ENCODE measurements around the gene HSPBP1.

The HSPBP1 gene

DNA sequence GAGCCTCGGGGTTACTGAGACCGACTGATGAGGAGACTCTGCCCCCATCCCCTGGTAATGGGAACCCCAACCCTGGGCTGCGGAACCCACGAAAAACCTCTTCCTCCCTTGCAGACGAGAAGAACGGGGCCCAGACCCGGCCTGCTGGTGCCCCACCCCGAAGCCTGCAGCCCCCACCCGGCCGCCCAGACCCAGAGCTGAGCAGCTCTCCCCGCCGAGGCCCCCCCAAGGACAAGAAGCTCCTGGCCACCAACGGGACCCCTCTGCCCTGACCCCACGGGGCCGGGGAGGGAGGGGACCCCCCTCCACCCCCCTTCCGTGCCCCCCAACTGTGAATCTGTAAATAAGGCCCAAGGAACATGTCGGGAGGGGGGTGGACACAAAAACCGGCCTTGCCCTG, 31.9 kb upstream of the HSPBP1 start:
- TF ChIP-seq EZH2 (IDR thresholded peaks at IDR 0.05; ENCODE audit: borderline replicate concordance, low read length) = no peak
- TF ChIP-seq, protein P1, sequence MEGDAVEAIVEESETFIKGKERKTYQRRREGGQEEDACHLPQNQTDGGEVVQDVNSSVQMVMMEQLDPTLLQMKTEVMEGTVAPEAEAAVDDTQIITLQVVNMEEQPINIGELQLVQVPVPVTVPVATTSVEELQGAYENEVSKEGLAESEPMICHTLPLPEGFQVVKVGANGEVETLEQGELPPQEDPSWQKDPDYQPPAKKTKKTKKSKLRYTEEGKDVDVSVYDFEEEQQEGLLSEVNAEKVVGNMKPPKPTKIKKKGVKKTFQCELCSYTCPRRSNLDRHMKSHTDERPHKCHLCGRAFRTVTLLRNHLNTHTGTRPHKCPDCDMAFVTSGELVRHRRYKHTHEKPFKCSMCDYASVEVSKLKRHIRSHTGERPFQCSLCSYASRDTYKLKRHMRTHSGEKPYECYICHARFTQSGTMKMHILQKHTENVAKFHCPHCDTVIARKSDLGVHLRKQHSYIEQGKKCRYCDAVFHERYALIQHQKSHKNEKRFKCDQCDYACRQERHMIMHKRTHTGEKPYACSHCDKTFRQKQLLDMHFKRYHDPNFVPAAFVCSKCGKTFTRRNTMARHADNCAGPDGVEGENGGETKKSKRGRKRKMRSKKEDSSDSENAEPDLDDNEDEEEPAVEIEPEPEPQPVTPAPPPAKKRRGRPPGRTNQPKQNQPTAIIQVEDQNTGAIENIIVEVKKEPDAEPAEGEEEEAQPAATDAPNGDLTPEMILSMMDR (IDR thresholded peaks at IDR 0.05; ENCODE audit: low read length) = no peak
- Histone ChIP-seq H3K9me3 (ENCODE audit: low read length) (no peaks in the 10 kb centered on the region), H3K4me2 (ENCODE audit: low read length) (no peak overlapping the region), H3F3A (ENCODE audit: insufficient read depth, low read length) (no peaks in the 10 kb centered on the region), H3K27ac (ENCODE audit: low read depth, low read length, poor library complexity, severe bottlenecking) (no peak overlapping the region), H3K4me3 (ENCODE audit: low read depth, low read length, poor library complexity, severe bottlenecking) (no peak overlapping the region), H3K4me1 (ENCODE audit: insufficient read depth, low read length, severe bottlenecking) (peaks cover 23% of the 10 kb centered on the region), H3K27me3 (ENCODE audit: insufficient read depth, low read length) (no peaks in the 10 kb centered on the region), H3K36me3 (ENCODE audit: insufficient read depth, low read length) (peaks cover 14% of the 10 kb centered on the region), H4K20me1 (ENCODE audit: insufficient read depth, low read length) (no peaks in the 10 kb centered on the region), H3K79me2 (ENCODE audit: insufficient read depth, low read length) (no peaks in the 10 kb centered on the region), H2AFZ (ENCODE audit: low read length) (no peak overlapping the region), H3K9me2 (ENCODE audit: low read depth, low read length) (no peaks in the 10 kb centered on the region), H3K9ac (ENCODE audit: low read length) (no peak overlapping the region)

DNA sequence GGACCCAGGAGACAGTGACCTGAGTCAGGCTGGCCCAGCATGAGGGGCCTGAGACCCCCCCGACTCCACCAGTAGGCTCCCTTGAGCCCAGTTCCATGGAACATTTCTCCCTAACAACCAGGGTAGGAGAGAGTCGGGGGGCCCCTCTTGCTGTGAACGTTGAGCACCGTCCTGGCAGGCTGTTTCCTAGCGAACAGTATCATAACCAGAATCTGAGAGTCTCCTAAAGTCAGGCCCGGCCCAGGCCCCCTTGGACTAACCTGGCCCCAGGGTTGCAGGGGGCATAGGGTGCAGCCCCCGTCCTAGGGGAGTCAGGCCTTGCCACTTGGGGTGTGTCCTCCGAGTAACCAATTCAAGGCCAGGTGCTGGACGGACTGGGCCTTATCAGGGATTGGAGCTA, 31.5 kb upstream of the HSPBP1 start:
- Histone ChIP-seq H3K79me2 (ENCODE audit: insufficient read depth, low read length) (no peaks in the 10 kb centered on the region), H3K27ac (ENCODE audit: low read depth, low read length, poor library complexity, severe bottlenecking) (no peak overlapping the region), H4K20me1 (ENCODE audit: insufficient read depth, low read length) (no peaks in the 10 kb centered on the region), H3K9me3 (ENCODE audit: low read length) (no peaks in the 10 kb centered on the region), H3K4me1 (ENCODE audit: insufficient read depth, low read length, severe bottlenecking) (peaks cover 23% of the 10 kb centered on the region), H3K4me2 (ENCODE audit: low read length) (no peak overlapping the region), H3K36me3 (ENCODE audit: insufficient read depth, low read length) (peaks cover 18% of the 10 kb centered on the region), H2AFZ (ENCODE audit: low read length) (no peak overlapping the region), H3K27me3 (ENCODE audit: insufficient read depth, low read length) (no peaks in the 10 kb centered on the region), H3K9ac (ENCODE audit: low read length) (no peak overlapping the region), H3K4me3 (ENCODE audit: low read depth, low read length, poor library complexity, severe bottlenecking) (no peak overlapping the region), H3F3A (ENCODE audit: insufficient read depth, low read length) (no peaks in the 10 kb centered on the region), H3K9me2 (ENCODE audit: low read depth, low read length) (no peaks in the 10 kb centered on the region)
- TF ChIP-seq EZH2 (IDR thresholded peaks at IDR 0.05; ENCODE audit: borderline replicate concordance, low read length) = no peak
- TF ChIP-seq, protein P1 (IDR thresholded peaks at IDR 0.05; ENCODE audit: low read length) = no peak

DNA sequence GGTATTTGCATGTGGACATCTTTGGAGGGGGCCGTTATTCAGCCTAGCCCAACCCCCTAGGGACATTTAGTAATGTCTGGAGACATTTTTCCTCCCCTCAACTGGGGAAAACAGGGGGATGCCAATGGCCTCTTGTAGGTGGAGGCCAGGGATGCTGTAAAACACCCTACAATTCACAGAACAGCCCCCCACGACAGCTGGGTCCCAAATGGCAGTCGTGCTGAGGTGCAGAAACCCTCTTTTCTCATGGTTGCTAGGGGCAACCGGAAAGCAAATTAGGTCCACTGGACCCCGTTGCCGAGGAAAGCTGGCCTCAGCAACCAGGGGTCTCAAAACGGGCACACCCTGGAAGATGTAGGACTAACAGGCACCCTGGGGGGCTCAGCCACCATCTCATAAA, 30.6 kb upstream of the HSPBP1 start:
- Histone ChIP-seq H3K4me1 (ENCODE audit: insufficient read depth, low read length, severe bottlenecking) (peaks cover 23% of the 10 kb centered on the region), H3K27ac (ENCODE audit: low read depth, low read length, poor library complexity, severe bottlenecking) (no peak overlapping the region), H3K9me3 (ENCODE audit: low read length) (no peaks in the 10 kb centered on the region), H3F3A (ENCODE audit: insufficient read depth, low read length) (no peaks in the 10 kb centered on the region), H3K27me3 (ENCODE audit: insufficient read depth, low read length) (no peaks in the 10 kb centered on the region), H3K4me3 (ENCODE audit: low read depth, low read length, poor library complexity, severe bottlenecking) (no peak overlapping the region), H4K20me1 (ENCODE audit: insufficient read depth, low read length) (no peaks in the 10 kb centered on the region), H3K4me2 (ENCODE audit: low read length) (peak overlapping the region; percentile 0; the same call in 1 of the 2 replicates), H3K9ac (ENCODE audit: low read length) (no peak overlapping the region), H3K36me3 (ENCODE audit: insufficient read depth, low read length) (peaks cover 23% of the 10 kb centered on the region), H3K79me2 (ENCODE audit: insufficient read depth, low read length) (no peaks in the 10 kb centered on the region), H2AFZ (ENCODE audit: low read length) (no peak overlapping the region), H3K9me2 (ENCODE audit: low read depth, low read length) (no peaks in the 10 kb centered on the region)
- TF ChIP-seq, protein P1 (IDR thresholded peaks at IDR 0.05; ENCODE audit: low read length) = no peak
- TF ChIP-seq EZH2 (IDR thresholded peaks at IDR 0.05; ENCODE audit: borderline replicate concordance, low read length) = no peak
